ENCODE data around the gene RPS6KA2. TPM values are rescaled to one million over a fixed set of nuclear protein-coding genes. Genes with fewer than 3 reads are reported as not detected.

Gene RPS6KA2
- total and polyA plus RNA-seq, 2 experiments from 2014 or later = 12.5 to 25.3 TPM

- no peak overlapping the region for H3K27ac ChIP-seq (ENCODE audit: low read depth)
- no peak overlapping the region for H3K27ac Mint-ChIP-seq
- H3K27me3 ChIP-seq (ENCODE audit: insufficient read depth) = no peaks in the 10 kb centered on the region
- H3K36me3 ChIP-seq (ENCODE audit: insufficient read depth) = no peaks in the 10 kb centered on the region
- H3K36me3 Mint-ChIP-seq (ENCODE audit: low read depth) = no peaks in the 10 kb centered on the region; the same call in 2 of the 3 replicates
- H3K4me1 Mint-ChIP-seq = peaks cover 25% of the 10 kb centered on the region
- no peak overlapping the region for H2AFZ ChIP-seq
- no peaks in the 10 kb centered on the region for H3K79me2 ChIP-seq (replicated peaks; ENCODE audit: insufficient read depth)
- H3K27me3 Mint-ChIP-seq (ENCODE audit: insufficient read depth, low read depth, poor library complexity) = peaks cover 6% of the 10 kb centered on the region
- no peak overlapping the region for H3K4me3 Mint-ChIP-seq
- H3F3A ChIP-seq (replicated peaks; ENCODE audit: low read depth) = no peaks in the 10 kb centered on the region
- no peak overlapping the region for H3K4me2 ChIP-seq
- no peaks in the 10 kb centered on the region for H3K4me1 ChIP-seq (ENCODE audit: insufficient read depth)
- H3K4me3 ChIP-seq = no peak overlapping the region
- H3K9me3 Mint-ChIP-seq = no peaks in the 10 kb centered on the region
- H4K20me1 ChIP-seq (replicated peaks; ENCODE audit: insufficient read depth) = no peaks in the 10 kb centered on the region; the same call in 1 of the 2 replicates
- DNase-seq (ENCODE audit: low spot score) (no peak), ATAC-seq (peak; percentile 53)
- H3K9me2 ChIP-seq (ENCODE audit: insufficient read depth) = no peaks in the 10 kb centered on the region
- no peak for TF ChIP-seq CREB1 (CRISPR knock-in tag; IDR thresholded peaks at IDR 0.05; ENCODE audit: low read depth)
- TF ChIP-seq ZNF331 (CRISPR knock-in tag; IDR thresholded peaks at IDR 0.05; ENCODE audit: low read depth) = no peak
- no peak for TF ChIP-seq NANOG (IDR thresholded peaks at IDR 0.05; ENCODE audit: borderline replicate concordance)
- no peak for TF ChIP-seq EZH2 (IDR thresholded peaks at IDR 0.05; ENCODE audit: low read depth, unreplicated experiment)
- TF ChIP-seq, protein P1, sequence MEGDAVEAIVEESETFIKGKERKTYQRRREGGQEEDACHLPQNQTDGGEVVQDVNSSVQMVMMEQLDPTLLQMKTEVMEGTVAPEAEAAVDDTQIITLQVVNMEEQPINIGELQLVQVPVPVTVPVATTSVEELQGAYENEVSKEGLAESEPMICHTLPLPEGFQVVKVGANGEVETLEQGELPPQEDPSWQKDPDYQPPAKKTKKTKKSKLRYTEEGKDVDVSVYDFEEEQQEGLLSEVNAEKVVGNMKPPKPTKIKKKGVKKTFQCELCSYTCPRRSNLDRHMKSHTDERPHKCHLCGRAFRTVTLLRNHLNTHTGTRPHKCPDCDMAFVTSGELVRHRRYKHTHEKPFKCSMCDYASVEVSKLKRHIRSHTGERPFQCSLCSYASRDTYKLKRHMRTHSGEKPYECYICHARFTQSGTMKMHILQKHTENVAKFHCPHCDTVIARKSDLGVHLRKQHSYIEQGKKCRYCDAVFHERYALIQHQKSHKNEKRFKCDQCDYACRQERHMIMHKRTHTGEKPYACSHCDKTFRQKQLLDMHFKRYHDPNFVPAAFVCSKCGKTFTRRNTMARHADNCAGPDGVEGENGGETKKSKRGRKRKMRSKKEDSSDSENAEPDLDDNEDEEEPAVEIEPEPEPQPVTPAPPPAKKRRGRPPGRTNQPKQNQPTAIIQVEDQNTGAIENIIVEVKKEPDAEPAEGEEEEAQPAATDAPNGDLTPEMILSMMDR (conservative IDR thresholded peaks at IDR 0.05; ENCODE audit: low read depth in 2 of 2) = no peak
- TF ChIP-seq STAT1 (IDR thresholded peaks at IDR 0.05; ENCODE audit: unreplicated experiment) = no peak
- no peak for TF ChIP-seq ZNF114 (CRISPR knock-in tag; IDR thresholded peaks at IDR 0.05)
- TF ChIP-seq POLR2AphosphoS5 (IDR thresholded peaks at IDR 0.05; ENCODE audit: low read depth) = no peak
- no peak for TF ChIP-seq JUNB (IDR thresholded peaks at IDR 0.05; ENCODE audit: unreplicated experiment)
- TF ChIP-seq REST (IDR thresholded peaks at IDR 0.05; ENCODE audit: unreplicated experiment) = no peak
- no peak for TF ChIP-seq ETS1 (IDR thresholded peaks at IDR 0.05)
- TF ChIP-seq, protein P2, sequence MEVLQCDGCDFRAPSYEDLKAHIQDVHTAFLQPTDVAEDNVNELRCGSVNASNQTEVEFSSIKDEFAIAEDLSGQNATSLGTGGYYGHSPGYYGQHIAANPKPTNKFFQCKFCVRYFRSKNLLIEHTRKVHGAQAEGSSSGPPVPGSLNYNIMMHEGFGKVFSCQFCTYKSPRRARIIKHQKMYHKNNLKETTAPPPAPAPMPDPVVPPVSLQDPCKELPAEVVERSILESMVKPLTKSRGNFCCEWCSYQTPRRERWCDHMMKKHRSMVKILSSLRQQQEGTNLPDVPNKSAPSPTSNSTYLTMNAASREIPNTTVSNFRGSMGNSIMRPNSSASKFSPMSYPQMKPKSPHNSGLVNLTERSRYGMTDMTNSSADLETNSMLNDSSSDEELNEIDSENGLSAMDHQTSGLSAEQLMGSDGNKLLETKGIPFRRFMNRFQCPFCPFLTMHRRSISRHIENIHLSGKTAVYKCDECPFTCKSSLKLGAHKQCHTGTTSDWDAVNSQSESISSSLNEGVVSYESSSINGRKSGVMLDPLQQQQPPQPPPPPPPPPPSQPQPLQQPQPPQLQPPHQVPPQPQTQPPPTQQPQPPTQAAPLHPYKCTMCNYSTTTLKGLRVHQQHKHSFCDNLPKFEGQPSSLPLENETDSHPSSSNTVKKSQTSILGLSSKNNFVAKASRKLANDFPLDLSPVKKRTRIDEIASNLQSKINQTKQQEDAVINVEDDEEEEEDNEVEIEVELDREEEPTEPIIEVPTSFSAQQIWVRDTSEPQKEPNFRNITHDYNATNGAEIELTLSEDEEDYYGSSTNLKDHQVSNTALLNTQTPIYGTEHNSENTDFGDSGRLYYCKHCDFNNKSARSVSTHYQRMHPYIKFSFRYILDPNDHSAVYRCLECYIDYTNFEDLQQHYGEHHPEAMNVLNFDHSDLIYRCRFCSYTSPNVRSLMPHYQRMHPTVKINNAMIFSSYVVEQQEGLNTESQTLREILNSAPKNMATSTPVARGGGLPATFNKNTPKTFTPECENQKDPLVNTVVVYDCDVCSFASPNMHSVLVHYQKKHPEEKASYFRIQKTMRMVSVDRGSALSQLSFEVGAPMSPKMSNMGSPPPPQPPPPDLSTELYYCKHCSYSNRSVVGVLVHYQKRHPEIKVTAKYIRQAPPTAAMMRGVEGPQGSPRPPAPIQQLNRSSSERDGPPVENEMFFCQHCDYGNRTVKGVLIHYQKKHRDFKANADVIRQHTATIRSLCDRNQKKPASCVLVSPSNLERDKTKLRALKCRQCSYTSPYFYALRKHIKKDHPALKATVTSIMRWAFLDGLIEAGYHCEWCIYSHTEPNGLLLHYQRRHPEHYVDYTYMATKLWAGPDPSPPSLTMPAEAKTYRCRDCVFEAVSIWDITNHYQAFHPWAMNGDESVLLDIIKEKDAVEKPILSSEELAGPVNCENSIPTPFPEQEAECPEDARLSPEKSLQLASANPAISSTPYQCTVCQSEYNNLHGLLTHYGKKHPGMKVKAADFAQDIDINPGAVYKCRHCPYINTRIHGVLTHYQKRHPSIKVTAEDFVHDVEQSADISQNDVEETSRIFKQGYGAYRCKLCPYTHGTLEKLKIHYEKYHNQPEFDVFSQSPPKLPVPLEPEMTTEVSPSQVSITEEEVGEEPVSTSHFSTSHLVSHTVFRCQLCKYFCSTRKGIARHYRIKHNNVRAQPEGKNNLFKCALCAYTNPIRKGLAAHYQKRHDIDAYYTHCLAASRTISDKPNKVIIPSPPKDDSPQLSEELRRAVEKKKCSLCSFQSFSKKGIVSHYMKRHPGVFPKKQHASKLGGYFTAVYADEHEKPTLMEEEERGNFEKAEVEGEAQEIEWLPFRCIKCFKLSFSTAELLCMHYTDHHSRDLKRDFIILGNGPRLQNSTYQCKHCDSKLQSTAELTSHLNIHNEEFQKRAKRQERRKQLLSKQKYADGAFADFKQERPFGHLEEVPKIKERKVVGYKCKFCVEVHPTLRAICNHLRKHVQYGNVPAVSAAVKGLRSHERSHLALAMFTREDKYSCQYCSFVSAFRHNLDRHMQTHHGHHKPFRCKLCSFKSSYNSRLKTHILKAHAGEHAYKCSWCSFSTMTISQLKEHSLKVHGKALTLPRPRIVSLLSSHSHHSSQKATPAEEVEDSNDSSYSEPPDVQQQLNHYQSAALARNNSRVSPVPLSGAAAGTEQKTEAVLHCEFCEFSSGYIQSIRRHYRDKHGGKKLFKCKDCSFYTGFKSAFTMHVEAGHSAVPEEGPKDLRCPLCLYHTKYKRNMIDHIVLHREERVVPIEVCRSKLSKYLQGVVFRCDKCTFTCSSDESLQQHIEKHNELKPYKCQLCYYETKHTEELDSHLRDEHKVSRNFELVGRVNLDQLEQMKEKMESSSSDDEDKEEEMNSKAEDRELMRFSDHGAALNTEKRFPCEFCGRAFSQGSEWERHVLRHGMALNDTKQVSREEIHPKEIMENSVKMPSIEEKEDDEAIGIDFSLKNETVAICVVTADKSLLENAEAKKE (CRISPR knock-in tag; IDR thresholded peaks at IDR 0.05) = no peak
- TF ChIP-seq EZH2phosphoT487 (IDR thresholded peaks at IDR 0.05; ENCODE audit: unreplicated experiment) = no peak
Measured at GRCh38 chr6:166671434-166672081, 44.5 kb upstream of the RPS6KA2 start.
